ENCODE measurements around the gene RAB44. TPM values are rescaled to one million over a fixed set of nuclear protein-coding genes. Genes with fewer than 3 reads are reported as not detected.

RAB44 gene
- total RNA-seq, 2 experiments from 2014 or later = not detected

DNA sequence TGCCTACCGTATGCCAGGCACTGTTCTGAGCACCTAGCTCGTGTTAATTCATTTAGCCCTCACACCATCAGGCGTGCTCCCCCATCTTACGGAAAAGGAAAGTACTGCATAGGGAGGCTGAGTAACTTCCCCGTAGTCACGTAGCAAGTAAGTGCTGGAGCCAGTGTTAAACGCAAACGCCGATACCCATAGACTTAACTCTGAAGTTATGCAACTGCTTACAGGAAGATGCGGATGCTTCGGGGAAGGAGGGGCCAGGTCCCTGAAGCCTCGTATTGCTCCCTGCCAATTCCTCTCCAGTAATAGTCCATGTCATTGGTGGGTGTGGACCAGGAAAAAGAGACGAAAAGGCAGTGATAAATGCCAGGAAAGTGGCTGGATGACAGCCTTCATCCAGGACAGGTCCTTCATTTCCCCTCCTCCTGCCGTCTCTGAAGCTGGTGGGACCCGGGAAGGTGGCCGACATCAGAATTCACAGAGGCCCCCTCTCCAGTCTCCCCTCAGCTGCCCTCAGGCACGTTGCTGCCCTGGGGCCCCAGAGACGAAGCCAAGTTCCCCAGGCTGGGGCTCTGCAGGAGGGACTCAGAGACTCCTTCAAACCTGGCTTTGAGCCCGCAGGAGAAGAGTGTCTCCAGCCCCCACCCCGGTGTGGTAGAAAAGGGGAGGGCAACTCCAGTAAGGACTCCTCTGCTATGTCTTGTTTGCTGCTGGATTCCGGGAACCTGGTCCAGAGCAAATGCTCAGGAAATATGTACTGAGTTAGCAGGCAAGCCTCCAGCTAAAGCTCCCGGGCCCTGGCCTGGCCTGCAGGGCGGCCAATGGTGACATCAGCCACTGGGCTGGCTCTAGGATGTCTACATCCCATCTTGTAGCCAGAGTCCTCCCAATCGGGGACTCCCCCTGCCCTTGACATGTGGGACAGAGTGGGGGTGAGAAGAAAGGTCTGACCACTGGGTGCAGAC, 37.8 kb downstream of the RAB44 start:
- POLR2A ChIA-PET = no interaction called here
- CTCF ChIA-PET = interaction anchor here (0.6 to 1.7 kb wide), 6 partner anchors 12 to 313 kb away, joined by 3 to 6 read pairs (median 6); no protein-coding TSS in a partner anchor

DNA sequence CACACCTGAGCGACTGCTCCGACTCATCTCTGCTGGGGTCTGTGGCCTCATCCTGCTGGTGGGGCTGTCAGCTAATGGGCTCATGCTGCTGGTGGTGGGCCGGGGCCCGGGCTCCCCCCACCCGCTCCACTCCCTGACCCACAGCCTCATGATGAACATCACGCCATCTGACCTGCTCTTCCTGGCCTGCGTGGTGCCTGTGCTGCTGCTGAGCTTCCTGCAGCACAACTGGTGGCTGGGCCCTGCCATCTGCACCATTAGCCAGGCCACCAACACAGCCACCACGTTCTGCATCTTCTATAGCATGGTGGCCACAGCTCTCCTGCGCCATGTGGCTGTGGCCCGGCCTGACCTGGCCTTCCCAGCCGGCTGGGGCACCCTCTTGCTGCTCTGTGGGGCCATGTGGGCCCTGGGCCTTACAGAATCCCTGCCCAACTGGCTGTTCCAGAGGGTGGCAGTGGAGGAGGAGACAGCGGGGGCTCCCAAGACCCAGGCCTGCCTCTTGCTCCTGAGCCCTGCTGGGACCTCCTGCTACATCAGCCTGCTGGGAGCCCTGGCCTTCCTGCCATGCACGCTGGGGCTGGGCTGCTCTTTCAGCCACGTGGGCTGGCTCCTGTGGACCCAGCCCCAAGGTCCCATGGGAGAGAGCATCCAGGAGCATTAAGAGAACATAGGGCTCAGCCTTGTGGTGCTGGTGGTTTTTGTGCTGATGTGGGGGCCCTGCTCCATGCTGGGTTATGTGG, 39.6 kb downstream of the RAB44 start:
- ChIA-PET CTCF (no interaction called here), POLR2A (interaction anchor here (0.5 kb wide), 1 partner anchor 131 kb away, joined by 3 read pairs; no protein-coding TSS in a partner anchor)

GRCh38 chr6:36738108-36738507, 40.5 kb downstream of the RAB44 start:
- ChIA-PET POLR2A (no interaction called here), CTCF (no interaction called here)

DNA sequence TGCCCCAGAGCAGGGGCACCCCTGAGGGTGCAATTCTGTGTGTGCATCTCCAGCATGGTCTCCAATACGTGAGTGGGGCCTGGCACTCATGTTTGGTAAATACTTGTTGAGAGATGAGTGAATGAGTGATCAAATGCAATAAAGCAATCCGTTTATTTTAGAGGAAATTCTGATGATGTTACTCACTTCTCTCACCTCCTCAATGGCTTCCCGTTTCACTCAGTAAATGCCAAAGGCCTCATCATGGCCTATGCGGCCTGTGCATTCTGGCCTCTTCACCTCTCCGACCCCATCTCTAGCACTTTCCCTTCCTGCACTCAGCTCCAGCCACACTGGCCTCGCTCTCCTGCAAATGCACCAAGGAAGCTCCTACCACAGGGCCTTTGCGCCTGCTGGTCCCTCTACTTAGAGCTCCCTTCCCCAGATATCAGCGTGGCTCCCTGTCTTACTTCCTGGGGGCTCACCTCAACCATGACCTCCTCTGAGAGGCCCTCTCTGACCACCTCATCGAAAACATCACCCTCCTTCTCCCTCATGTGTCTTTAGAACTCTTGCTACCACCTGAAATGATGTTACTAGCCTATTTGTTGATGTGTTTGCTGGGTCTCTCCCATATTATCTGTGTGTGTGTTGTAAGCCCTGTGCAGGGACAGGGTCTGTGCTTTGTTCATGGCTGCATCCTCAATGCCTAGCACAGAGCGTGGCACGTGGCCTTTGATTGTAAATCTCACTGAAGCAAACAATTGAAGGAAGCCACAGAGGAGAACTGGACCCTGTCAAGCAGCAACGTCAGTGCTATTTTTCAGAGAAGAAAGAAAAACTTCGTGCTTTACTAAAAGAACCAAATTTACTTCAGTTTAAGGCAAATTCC, 42.6 kb downstream of the RAB44 start:
- POLR2A ChIA-PET = no interaction called here

DNA sequence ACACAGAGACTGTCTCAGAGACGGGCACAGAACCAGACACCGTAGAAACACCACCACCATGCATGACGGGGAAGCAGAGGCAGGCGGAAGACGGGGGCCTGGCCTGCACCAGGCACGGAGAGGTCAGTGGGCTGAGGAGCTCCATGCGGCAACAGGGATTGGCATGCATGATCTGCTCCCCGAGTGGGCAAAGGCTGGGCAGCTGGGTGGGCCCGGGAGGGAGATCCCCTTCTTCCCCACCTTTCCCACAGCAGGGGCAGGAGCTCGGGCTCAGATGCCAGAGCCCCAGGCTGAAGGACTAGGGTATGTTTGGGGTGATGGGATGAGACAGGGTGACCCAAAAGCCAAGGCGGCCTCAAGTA, 43.2 kb downstream of the RAB44 start:
- POLR2A ChIA-PET = no interaction called here
- CTCF ChIA-PET = no interaction called here

More for the DNA sequence above, 42.6 kb downstream of the RAB44 start:
- CTCF ChIA-PET = no interaction called here

GRCh38 chr6:36742146-36742545, 44.5 kb downstream of the RAB44 start:
- ChIA-PET POLR2A (no interaction called here), CTCF (no interaction called here)

DNA sequence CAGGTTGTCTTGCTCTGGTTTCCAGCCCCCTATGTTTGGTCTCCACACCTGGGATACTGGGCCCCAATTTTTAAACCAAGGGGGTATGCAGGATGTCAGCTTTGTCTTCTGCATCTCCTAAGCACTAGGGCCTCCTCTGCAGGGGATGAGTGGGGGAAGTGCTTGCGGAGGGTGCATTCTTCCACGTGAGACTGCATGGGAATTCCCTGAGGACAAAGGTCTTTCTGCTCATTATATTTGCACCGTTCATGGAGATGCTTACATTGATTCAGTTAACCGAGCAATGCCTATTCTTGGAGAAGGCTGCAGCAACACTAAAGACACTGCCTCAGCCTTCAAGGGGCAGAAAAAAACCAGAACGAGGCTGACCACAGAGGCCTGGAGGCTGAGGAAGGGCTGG, 45.4 kb downstream of the RAB44 start:
- CTCF ChIA-PET = no interaction called here
- POLR2A ChIA-PET = no interaction called here

- CTCF ChIA-PET = interaction anchor here (0.9 kb wide), 1 partner anchor 12 kb away, joined by 3 read pairs; no protein-coding TSS in a partner anchor
Measured at GRCh38 chr6:36743538-36744303, 46.1 kb downstream of the RAB44 start.

DNA sequence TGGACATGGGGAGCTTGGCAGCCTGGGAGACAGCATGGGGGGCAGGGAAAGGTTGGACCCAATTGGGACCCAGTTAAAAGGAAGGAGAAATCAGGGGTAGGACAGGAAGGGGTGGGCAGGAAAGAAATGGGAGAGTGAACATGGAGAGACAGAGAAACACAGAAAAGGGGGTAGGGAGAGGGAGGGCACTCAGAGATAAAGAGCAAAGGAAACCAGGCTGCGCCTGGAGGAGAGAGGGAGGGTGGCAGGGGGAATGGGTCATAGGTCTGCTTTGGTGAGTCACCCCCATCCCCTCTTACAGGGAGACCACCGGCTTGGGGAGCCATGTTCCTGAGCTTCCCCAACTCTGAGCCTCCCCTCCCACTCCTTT, 46.7 kb downstream of the RAB44 start:
- ChIA-PET POLR2A (no interaction called here), CTCF (interaction anchor here (0.9 kb wide), 1 partner anchor 11 kb away, joined by 3 read pairs; no protein-coding TSS in a partner anchor)

More at GRCh38 chr6:36743538-36744303, 46.1 kb downstream of the RAB44 start:
- POLR2A ChIA-PET = no interaction called here

DNA sequence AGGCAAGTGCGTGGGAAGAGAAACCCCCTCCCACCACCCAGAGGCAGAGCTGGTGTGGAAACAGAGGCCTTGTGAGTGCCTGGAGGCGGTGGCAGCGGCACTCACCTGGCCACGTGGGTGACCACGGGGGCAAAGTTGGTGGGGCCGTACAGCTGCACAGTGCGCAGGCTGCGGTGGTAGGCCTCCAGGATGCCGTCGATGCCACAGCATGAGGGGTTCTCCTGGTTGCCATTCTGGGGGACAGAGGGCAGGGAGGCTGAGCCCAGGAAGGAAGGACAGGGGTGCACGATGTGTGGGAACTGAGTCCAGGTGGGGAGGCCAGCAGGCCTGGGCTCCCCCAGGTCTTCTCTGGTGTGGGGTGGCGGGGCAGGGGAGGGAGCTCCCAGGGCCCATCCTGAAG, 47.7 kb downstream of the RAB44 start:
- CTCF ChIA-PET = interaction anchor here (2.2 kb wide), 1 partner anchor 14 kb away, joined by 8 read pairs; no protein-coding TSS in a partner anchor
- POLR2A ChIA-PET = no interaction called here

GRCh38 chr6:36745836-36746235, 48.2 kb downstream of the RAB44 start:
- ChIA-PET CTCF (interaction anchor here (2.2 kb wide), 1 partner anchor 13 kb away, joined by 8 read pairs; no protein-coding TSS in a partner anchor), POLR2A (no interaction called here)

DNA sequence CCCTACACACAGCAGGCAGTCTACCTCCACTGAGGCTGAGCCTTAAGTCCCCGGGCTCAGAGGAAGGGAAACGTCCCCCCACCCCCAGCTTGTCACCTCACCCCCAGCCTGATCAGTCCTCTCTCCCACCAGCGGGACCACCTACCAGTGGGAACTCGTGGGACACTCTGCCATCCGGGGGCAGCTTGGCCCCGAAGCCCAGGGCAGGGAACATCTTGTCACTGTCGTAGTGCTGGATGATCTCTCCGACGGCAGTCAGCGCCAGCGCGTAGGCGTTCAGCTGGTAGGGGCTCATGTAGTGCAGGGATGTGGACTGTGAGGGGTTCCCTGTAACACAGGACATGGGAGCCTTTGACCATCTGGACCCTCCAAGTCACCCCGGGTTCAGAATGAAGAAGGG, 48.6 kb downstream of the RAB44 start:
- POLR2A ChIA-PET = interaction anchor here (0.6 kb wide), 1 partner anchor 9 kb away, joined by 3 read pairs; no protein-coding TSS in a partner anchor
- CTCF ChIA-PET = interaction anchor here (2.2 kb wide), 1 partner anchor 13 kb away, joined by 8 read pairs; no protein-coding TSS in a partner anchor

GRCh38 chr6:36749829-36750489, 52.3 kb downstream of the RAB44 start:
- POLR2A ChIA-PET = no interaction called here
- CTCF ChIA-PET = no interaction called here

DNA sequence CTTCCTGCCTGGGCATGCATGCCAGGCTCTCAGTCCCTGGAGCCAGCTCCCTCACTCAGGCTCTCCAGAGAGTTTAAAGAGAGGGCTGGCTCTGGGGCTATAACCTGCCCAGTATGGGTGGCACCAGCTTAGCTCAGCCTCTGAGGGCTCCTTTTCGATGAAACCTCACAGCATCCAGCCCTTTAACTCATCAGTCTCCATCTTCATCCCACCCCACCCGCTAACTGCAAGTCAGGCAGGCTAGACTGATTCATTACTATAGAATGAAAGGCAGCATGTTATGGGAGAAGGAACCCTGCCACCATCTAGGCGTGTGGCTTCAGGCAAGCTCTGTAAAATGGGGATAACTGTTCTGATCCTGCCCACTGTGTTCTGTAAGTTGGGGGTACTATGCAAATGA, 53.5 kb downstream of the RAB44 start:
- ChIA-PET POLR2A (no interaction called here), CTCF (no interaction called here)

DNA sequence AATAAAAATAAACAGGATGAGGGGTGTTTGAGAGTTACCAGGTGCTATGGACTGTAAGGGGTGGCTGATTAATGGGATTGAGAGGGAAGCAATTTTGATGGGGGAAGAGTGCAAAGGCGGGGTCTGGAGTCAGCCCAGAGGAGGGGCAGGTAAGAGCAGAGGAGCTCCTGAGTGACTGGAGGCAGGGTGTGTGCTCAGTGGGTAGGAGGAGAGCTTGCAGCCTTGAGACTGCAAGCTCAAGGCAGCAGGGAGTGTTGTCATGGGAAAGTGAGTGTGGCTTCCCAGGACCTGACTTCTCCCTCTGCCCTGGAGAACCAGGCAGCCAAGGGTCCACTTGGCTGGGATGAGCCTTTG, 54.2 kb downstream of the RAB44 start:
- CTCF ChIA-PET = interaction anchor here (0.5 to 1.0 kb wide), 2 partner anchors 28 to 319 kb away, joined by 3 read pairs; no protein-coding TSS in a partner anchor

DNA sequence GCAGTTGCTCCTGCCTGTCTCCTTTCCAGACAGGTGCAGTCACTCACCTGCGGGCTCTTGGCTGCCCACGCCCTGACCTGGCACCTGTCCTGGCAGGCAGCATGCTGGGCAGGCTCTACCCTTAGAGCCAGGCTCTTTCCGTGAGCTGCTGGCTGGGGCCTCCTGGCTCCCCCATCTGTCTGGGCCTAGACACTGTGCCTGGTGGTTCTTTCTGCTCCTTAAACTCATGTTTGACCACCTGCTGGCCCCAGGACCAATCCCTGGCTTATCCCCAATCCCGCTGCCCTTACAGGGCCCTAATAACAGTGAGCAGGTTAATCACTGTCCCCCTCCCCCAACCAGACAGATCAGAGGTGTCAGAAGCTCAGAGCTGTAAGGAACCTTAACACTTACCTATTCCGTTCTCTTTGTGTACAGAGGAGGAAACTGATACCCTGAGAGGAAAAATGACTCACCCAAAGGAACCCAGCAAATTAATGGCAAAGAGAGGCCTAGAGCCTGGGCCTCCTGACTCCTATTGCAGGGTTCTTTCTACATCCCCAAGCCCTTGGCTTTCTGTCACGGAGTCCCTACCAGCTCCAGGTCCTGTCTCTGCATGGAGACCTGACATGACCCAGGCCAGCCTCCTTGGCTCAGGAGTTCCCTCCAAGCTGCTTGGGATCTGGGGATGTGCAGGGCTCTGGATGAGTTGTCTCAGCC, 54.7 kb downstream of the RAB44 start:
- ChIA-PET CTCF (interaction anchor here (0.5 to 1.1 kb wide), 4 partner anchors 9 to 319 kb away, joined by 3 to 7 read pairs (median 3); no protein-coding TSS in a partner anchor), POLR2A (interaction anchor here (0.5 kb wide), 1 partner anchor 541 kb away, joined by 4 read pairs; no protein-coding TSS in a partner anchor)

More for the DNA sequence above, 54.2 kb downstream of the RAB44 start:
- POLR2A ChIA-PET = no interaction called here

DNA sequence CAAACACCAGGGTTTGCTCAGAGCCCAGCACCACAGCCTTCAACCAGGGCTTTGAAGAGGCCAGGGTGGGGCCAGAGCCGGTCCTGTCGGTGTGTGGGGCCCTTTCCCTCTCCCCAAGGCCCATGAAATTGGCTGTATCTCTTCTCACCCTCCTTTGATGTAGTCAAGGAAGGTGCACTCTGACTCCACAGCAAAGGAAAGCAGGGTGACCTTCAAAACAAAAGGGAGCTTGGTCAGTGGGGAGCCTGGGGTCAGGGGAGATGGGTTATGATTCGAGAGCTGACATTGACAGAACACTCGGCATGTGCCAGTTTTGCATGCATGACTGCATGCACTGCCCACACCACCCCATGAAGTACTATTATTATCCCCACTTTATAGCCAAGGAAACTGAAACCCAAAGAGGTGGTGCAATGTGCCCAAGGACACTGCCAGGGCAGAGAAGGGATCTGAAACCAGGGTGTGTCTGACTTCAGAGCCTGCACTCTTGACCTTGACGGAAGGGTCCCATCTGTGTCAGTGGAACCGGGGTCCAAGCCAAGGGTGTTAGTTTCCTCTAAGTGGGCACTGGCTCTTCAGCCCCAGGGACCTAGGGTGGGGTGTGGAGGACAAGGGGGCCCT, 55.4 kb downstream of the RAB44 start:
- ChIA-PET CTCF (interaction anchor here (0.8 to 1.1 kb wide), 2 partner anchors 9 to 30 kb away, joined by 3 to 7 read pairs; no protein-coding TSS in a partner anchor), POLR2A (interaction anchor here (0.5 kb wide), 1 partner anchor 138 kb away, joined by 3 read pairs; no protein-coding TSS in a partner anchor)
